ENCODE data around the gene FAM9B.

The FAM9B gene

DNA sequence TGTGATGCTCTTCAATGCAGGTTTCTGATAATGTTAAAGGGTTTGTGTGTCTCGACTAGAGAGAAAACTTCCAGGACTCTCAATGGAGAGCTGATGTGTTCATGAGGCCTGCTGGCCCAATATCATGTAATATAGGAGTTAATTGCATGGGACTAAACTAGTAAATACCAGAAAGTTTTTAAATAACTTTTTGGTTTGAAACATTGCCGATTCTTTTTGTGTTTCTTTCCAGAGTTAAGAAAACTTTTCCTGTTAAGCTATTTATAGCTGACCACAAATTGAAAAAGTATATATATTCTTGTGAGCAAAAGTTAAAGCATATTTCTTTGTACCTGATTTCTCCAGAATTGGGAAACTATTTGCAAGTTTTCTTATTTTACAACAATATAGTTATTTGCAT, 49.7 kb downstream of the FAM9B start:
- DNase-seq (ENCODE audit: low read depth in 1 of 2, low spot score in 1 of 2): no peak
- Histone ChIP-seq H3K27me3 (ENCODE audit: insufficient read depth, poor library complexity, severe bottlenecking) (peaks cover 2% of the 10 kb centered on the region), H3K4me3 (replicated peaks; ENCODE audit: insufficient read depth, low read length) (no peak overlapping the region), H3K27ac (replicated peaks) (no peak overlapping the region)
- no peak for TF ChIP-seq CTCF (IDR thresholded peaks at IDR 0.05; ENCODE audit: insufficient read depth, low read length)
- TF ChIP-seq POLR2AphosphoS5 (IDR thresholded peaks at IDR 0.05; ENCODE audit: low read depth): no peak
- TF ChIP-seq SPI1 (IDR thresholded peaks at IDR 0.05; ENCODE audit: borderline replicate concordance, low read depth): no peak
- no peak for TF ChIP-seq GABPA (IDR thresholded peaks at IDR 0.05; ENCODE audit: low read depth)
- TF ChIP-seq, protein P1, sequence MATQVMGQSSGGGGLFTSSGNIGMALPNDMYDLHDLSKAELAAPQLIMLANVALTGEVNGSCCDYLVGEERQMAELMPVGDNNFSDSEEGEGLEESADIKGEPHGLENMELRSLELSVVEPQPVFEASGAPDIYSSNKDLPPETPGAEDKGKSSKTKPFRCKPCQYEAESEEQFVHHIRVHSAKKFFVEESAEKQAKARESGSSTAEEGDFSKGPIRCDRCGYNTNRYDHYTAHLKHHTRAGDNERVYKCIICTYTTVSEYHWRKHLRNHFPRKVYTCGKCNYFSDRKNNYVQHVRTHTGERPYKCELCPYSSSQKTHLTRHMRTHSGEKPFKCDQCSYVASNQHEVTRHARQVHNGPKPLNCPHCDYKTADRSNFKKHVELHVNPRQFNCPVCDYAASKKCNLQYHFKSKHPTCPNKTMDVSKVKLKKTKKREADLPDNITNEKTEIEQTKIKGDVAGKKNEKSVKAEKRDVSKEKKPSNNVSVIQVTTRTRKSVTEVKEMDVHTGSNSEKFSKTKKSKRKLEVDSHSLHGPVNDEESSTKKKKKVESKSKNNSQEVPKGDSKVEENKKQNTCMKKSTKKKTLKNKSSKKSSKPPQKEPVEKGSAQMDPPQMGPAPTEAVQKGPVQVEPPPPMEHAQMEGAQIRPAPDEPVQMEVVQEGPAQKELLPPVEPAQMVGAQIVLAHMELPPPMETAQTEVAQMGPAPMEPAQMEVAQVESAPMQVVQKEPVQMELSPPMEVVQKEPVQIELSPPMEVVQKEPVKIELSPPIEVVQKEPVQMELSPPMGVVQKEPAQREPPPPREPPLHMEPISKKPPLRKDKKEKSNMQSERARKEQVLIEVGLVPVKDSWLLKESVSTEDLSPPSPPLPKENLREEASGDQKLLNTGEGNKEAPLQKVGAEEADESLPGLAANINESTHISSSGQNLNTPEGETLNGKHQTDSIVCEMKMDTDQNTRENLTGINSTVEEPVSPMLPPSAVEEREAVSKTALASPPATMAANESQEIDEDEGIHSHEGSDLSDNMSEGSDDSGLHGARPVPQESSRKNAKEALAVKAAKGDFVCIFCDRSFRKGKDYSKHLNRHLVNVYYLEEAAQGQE (IDR thresholded peaks at IDR 0.05; ENCODE audit: insufficient replicate concordance, low read depth): no peak

DNA sequence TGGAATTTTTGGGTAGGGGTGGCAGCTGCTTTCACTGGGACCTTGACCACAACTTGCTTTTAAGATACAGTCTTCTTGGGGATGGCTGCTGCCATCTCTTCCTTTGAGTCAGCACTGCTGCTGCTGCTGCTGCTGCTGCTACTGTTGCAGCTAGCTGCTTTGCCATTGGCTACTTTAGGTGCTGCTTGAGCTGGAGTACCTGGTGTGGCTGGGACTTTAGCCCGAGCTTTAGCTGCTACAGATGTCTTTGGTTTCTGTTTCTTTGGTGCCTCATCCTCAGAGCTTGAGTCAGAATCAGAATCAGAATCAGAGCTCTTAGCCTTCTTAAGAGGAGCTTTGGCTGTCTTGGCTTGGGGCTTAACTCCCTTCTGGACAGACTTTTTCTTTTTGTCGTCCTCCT, 52.2 kb downstream of the FAM9B start:
- no peak overlapping the region for H3K27ac ChIP-seq (replicated peaks)
- no peak for DNase-seq (ENCODE audit: low read depth in 1 of 2, low spot score in 1 of 2)
- no peak overlapping the region for H3K4me3 ChIP-seq (replicated peaks; ENCODE audit: insufficient read depth, low read length)
- TF ChIP-seq GABPA (IDR thresholded peaks at IDR 0.05; ENCODE audit: low read depth) (no peak), SPI1 (IDR thresholded peaks at IDR 0.05; ENCODE audit: borderline replicate concordance, low read depth) (no peak), CTCF (IDR thresholded peaks at IDR 0.05; ENCODE audit: insufficient read depth, low read length) (no peak), POLR2AphosphoS5 (IDR thresholded peaks at IDR 0.05; ENCODE audit: low read depth) (no peak)
- TF ChIP-seq, protein P1 (IDR thresholded peaks at IDR 0.05; ENCODE audit: insufficient replicate concordance, low read depth): no peak
- H3K27me3 ChIP-seq (ENCODE audit: insufficient read depth, poor library complexity, severe bottlenecking): no peaks in the 10 kb centered on the region

DNA sequence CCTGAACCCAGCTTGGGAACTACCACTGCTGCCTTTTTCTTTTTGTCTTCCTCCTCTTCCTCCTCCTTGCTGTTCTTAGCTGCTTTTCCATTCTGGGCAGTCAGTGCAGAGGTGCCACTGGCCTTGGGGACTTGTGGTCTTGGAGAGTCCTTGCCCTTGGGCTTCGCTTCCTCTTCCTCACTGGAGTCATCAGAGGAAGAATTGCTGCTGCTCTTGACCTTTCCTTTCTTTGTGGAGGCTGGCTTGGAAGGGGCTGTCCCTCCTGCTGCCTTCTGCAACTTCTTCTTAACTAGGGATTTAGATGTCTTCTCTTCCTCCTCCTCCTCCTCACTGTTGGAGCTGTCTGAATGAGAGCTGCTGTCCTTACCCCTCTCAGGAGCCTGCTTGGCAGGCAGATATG, 53.2 kb downstream of the FAM9B start:
- DNase-seq (ENCODE audit: low read depth in 1 of 2, low spot score in 1 of 2): no peak
- Histone ChIP-seq H3K27ac (replicated peaks) (no peak overlapping the region), H3K4me3 (replicated peaks; ENCODE audit: insufficient read depth, low read length) (no peak overlapping the region), H3K27me3 (ENCODE audit: insufficient read depth, poor library complexity, severe bottlenecking) (no peaks in the 10 kb centered on the region)
- no peak for TF ChIP-seq POLR2AphosphoS5 (IDR thresholded peaks at IDR 0.05; ENCODE audit: low read depth)
- no peak for TF ChIP-seq SPI1 (IDR thresholded peaks at IDR 0.05; ENCODE audit: borderline replicate concordance, low read depth)
- TF ChIP-seq, protein P1 (IDR thresholded peaks at IDR 0.05; ENCODE audit: insufficient replicate concordance, low read depth): no peak
- no peak for TF ChIP-seq CTCF (IDR thresholded peaks at IDR 0.05; ENCODE audit: insufficient read depth, low read length)
- TF ChIP-seq GABPA (IDR thresholded peaks at IDR 0.05; ENCODE audit: low read depth): no peak
